ENCODE measurements around the gene SBF2. TPM values are rescaled to one million over a fixed set of nuclear protein-coding genes. Genes with fewer than 3 reads are reported as not detected.

SBF2 gene
- total and polyA plus RNA-seq, 2 of the 13 experiments (the other 11 are each of a cell fraction or from before 2014, with no cell fraction given) = 24.0 to 45.8 TPM

DNA sequence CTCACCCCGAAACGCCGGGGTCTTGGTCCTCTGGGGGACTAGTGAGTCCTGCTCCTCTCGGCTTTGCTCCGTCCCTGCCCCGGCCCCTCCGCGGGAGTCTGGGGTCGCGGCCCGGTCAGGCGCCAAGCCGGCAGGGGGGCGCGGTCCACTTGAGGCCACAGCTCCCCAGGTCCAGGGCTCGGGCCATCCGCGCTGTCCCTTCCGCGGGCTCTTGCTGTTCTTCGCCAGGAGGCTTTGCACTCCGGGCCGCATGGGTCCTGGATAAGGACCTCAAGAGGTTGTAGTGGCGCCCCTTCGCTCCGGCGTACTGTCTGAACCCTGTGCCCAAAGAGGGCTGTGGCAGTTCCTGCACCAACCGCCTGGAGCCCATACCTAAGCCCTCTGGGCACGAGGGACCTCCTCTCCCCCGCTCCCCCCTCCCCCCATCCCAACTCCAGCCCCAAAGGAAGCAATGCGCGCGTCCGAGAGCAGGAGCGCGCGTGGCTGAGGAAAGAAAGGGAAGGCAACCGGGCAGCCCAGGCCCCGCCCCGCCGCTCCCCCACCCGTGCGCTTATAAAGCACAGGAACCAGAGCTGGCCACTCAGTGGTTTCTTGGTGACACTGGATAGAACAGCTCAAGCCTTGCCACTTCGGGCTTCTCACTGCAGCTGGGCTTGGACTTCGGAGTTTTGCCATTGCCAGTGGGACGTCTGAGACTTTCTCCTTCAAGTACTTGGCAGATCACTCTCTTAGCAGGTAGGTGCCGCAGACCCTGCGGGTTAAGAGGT lies 10.7 kb upstream of the SBF2 start, which contains the start of gene ADM (continued):
- no peak for TF ChIP-seq PAF1 (CRISPR knock-in tag; IDR thresholded peaks at IDR 0.05)
- TF ChIP-seq, protein P1, sequence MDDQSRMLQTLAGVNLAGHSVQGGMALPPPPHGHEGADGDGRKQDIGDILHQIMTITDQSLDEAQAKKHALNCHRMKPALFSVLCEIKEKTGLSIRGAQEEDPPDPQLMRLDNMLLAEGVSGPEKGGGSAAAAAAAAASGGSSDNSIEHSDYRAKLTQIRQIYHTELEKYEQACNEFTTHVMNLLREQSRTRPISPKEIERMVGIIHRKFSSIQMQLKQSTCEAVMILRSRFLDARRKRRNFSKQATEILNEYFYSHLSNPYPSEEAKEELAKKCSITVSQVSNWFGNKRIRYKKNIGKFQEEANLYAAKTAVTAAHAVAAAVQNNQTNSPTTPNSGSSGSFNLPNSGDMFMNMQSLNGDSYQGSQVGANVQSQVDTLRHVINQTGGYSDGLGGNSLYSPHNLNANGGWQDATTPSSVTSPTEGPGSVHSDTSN (CRISPR knock-in tag; IDR thresholded peaks at IDR 0.05; ENCODE audit: borderline replicate concordance) = no peak
- TF ChIP-seq, protein P2, sequence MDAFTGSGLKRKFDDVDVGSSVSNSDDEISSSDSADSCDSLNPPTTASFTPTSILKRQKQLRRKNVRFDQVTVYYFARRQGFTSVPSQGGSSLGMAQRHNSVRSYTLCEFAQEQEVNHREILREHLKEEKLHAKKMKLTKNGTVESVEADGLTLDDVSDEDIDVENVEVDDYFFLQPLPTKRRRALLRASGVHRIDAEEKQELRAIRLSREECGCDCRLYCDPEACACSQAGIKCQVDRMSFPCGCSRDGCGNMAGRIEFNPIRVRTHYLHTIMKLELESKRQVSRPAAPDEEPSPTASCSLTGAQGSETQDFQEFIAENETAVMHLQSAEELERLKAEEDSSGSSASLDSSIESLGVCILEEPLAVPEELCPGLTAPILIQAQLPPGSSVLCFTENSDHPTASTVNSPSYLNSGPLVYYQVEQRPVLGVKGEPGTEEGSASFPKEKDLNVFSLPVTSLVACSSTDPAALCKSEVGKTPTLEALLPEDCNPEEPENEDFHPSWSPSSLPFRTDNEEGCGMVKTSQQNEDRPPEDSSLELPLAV (CRISPR knock-in tag; conservative IDR thresholded peaks at IDR 0.05; ENCODE audit: low read depth) = no peak
- no peak for TF ChIP-seq ZNF30 (CRISPR knock-in tag; IDR thresholded peaks at IDR 0.05)
- no peak for TF ChIP-seq GTF3A (CRISPR knock-in tag; conservative IDR thresholded peaks at IDR 0.05)
- TF ChIP-seq ZNF781 (CRISPR knock-in tag; IDR thresholded peaks at IDR 0.05; ENCODE audit: borderline replicate concordance, not compliant biosample characterization) = no peak
- TF ChIP-seq, protein P3, sequence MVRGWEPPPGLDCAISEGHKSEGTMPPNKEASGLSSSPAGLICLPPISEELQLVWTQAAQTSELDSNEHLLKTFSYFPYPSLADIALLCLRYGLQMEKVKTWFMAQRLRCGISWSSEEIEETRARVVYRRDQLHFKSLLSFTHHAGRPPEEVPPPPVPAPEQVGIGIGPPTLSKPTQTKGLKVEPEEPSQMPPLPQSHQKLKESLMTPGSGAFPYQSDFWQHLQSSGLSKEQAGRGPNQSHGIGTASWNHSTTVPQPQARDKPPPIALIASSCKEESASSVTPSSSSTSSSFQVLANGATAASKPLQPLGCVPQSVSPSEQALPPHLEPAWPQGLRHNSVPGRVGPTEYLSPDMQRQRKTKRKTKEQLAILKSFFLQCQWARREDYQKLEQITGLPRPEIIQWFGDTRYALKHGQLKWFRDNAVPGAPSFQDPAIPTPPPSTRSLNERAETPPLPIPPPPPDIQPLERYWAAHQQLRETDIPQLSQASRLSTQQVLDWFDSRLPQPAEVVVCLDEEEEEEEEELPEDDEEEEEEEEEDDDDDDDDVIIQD (CRISPR knock-in tag; IDR thresholded peaks at IDR 0.05; ENCODE audit: low read depth) = no peak
- TF ChIP-seq MXD4 (CRISPR knock-in tag; IDR thresholded peaks at IDR 0.05) = peak; percentile 34; the same call in 1 of the 2 replicates
- TF ChIP-seq, protein P4, sequence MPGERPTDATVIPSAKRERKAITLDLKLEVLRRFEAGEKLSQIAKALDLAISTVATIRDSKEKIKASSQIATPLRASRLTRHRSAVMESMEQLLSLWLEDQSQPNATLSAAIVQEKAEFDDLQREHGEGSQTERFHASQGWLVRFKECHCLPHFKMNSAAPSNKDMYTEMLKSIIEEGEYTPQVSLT (CRISPR knock-in tag; IDR thresholded peaks at IDR 0.05; ENCODE audit: borderline replicate concordance, low read depth) = no peak; the same call in 1 of the 2 replicates
- no peak for TF ChIP-seq ZNF530 (CRISPR knock-in tag; IDR thresholded peaks at IDR 0.05; ENCODE audit: low read depth)
- TF ChIP-seq, protein P5, sequence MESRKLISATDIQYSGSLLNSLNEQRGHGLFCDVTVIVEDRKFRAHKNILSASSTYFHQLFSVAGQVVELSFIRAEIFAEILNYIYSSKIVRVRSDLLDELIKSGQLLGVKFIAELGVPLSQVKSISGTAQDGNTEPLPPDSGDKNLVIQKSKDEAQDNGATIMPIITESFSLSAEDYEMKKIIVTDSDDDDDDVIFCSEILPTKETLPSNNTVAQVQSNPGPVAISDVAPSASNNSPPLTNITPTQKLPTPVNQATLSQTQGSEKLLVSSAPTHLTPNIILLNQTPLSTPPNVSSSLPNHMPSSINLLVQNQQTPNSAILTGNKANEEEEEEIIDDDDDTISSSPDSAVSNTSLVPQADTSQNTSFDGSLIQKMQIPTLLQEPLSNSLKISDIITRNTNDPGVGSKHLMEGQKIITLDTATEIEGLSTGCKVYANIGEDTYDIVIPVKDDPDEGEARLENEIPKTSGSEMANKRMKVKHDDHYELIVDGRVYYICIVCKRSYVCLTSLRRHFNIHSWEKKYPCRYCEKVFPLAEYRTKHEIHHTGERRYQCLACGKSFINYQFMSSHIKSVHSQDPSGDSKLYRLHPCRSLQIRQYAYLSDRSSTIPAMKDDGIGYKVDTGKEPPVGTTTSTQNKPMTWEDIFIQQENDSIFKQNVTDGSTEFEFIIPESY (CRISPR knock-in tag; IDR thresholded peaks at IDR 0.05) = 0 out of 2 replicates have a peak, but pooled peaks have one; percentile 48
- no peak for TF ChIP-seq SSRP1 (CRISPR knock-in tag; IDR thresholded peaks at IDR 0.05)
- TF ChIP-seq KLF13 (CRISPR knock-in tag; IDR thresholded peaks at IDR 0.05) = no peak
- TF ChIP-seq TOE1 (CRISPR knock-in tag; IDR thresholded peaks at IDR 0.05) = no peak
- peak; percentile 17; the same call in 1 of the 2 replicates for TF ChIP-seq FOXO1 (CRISPR knock-in tag; IDR thresholded peaks at IDR 0.05)
- TF ChIP-seq IKZF1 (IDR thresholded peaks at IDR 0.05) = no peak
- TF ChIP-seq, protein P6, sequence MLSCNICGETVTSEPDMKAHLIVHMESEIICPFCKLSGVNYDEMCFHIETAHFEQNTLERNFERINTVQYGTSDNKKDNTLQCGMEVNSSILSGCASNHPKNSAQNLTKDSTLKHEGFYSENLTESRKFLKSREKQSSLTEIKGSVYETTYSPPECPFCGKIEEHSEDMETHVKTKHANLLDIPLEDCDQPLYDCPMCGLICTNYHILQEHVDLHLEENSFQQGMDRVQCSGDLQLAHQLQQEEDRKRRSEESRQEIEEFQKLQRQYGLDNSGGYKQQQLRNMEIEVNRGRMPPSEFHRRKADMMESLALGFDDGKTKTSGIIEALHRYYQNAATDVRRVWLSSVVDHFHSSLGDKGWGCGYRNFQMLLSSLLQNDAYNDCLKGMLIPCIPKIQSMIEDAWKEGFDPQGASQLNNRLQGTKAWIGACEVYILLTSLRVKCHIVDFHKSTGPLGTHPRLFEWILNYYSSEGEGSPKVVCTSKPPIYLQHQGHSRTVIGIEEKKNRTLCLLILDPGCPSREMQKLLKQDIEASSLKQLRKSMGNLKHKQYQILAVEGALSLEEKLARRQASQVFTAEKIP (CRISPR knock-in tag; IDR thresholded peaks at IDR 0.05; ENCODE audit: borderline replicate concordance) = no peak
